ENCODE results near the gene BRCA2. TPM values are rescaled to one million over a fixed set of nuclear protein-coding genes. Genes with fewer than 3 reads are reported as not detected.

BRCA2 gene
- total RNA-seq, 1 experiment from 2014 or later, result 14.5 TPM

- no peaks in the 10 kb centered on the region for H3K27me3 ChIP-seq (ENCODE audit: insufficient read depth, low read depth)
- no peaks in the 10 kb centered on the region for H4K20me1 ChIP-seq (ENCODE audit: insufficient read depth)
- intact Hi-C loops (cut with micrococcal nuclease; ENCODE audit: unreplicated experiment), result no loop called here
- CTCF ChIA-PET, result no interaction called here
- H3K4me2 ChIP-seq, result no peak overlapping the region
- H3K9me2 ChIP-seq (ENCODE audit: insufficient read depth), result no peaks in the 10 kb centered on the region
- H3K27ac ChIP-seq, result no peak overlapping the region
- no peaks in the 10 kb centered on the region for H3K36me3 ChIP-seq (ENCODE audit: low read depth)
- H3F3A ChIP-seq (ENCODE audit: insufficient read depth, low read depth), result no peaks in the 10 kb centered on the region
- no peaks in the 10 kb centered on the region for H3K4me1 ChIP-seq (replicated peaks; ENCODE audit: insufficient read depth)
- TF ChIP-seq CTCF (conservative IDR thresholded peaks at IDR 0.05), result peak; percentile 29; the same call in 1 of the 2 replicates
- no peak for TF ChIP-seq EZH2 (IDR thresholded peaks at IDR 0.05; ENCODE audit: low read depth)
- BruUV-seq (replicated peaks), result no TSS peak
- H3K4me3 ChIP-seq, result no peak overlapping the region
- no peaks in the 10 kb centered on the region for H3K9me3 ChIP-seq (ENCODE audit: insufficient read depth, low read depth)
- no peaks in the 10 kb centered on the region for H3K79me2 ChIP-seq (ENCODE audit: low read depth)
- DNase-seq, result no peak
- no peak overlapping the region for H2AFZ ChIP-seq
- POLR2A ChIA-PET (ENCODE audit: unreplicated experiment), result no interaction called here
Observed at GRCh38 chr13:32443111-32443510, 127.8 kb downstream of the BRCA2 start.

GRCh38 chr13:32445461-32445860 is 130.2 kb downstream of the BRCA2 start:
- Histone ChIP-seq H3K9me2 (ENCODE audit: insufficient read depth) (no peaks in the 10 kb centered on the region; the same call in 1 of the 2 replicates), H3K79me2 (ENCODE audit: low read depth) (no peaks in the 10 kb centered on the region), H3F3A (ENCODE audit: insufficient read depth, low read depth) (no peaks in the 10 kb centered on the region), H3K27ac (no peak overlapping the region), H3K36me3 (ENCODE audit: low read depth) (no peaks in the 10 kb centered on the region), H3K9me3 (ENCODE audit: insufficient read depth, low read depth) (no peaks in the 10 kb centered on the region), H2AFZ (no peak overlapping the region), H4K20me1 (ENCODE audit: insufficient read depth) (no peaks in the 10 kb centered on the region), H3K4me2 (no peak overlapping the region), H3K4me3 (no peak overlapping the region), H3K27me3 (ENCODE audit: insufficient read depth, low read depth) (no peaks in the 10 kb centered on the region), H3K4me1 (replicated peaks; ENCODE audit: insufficient read depth) (no peaks in the 10 kb centered on the region)
- ChIA-PET CTCF (no interaction called here), POLR2A (ENCODE audit: unreplicated experiment) (no interaction called here)
- no TSS peak for BruUV-seq (replicated peaks)
- no peak for TF ChIP-seq EZH2 (IDR thresholded peaks at IDR 0.05; ENCODE audit: low read depth)
- no peak for TF ChIP-seq CTCF (conservative IDR thresholded peaks at IDR 0.05)
- intact Hi-C loops (cut with micrococcal nuclease; ENCODE audit: unreplicated experiment), result no loop called here
- no peak for DNase-seq

GRCh38 chr13:32446220-32446619 is 130.9 kb downstream of the BRCA2 start:
- no peaks in the 10 kb centered on the region for H3K36me3 ChIP-seq (ENCODE audit: low read depth)
- no peaks in the 10 kb centered on the region for H3K27me3 ChIP-seq (ENCODE audit: insufficient read depth, low read depth)
- no peak overlapping the region for H3K27ac ChIP-seq
- H3K4me3 ChIP-seq, result no peak overlapping the region
- TF ChIP-seq CTCF (conservative IDR thresholded peaks at IDR 0.05) (no peak), EZH2 (IDR thresholded peaks at IDR 0.05; ENCODE audit: low read depth) (no peak)
- H3K9me3 ChIP-seq (ENCODE audit: insufficient read depth, low read depth), result no peaks in the 10 kb centered on the region
- H4K20me1 ChIP-seq (ENCODE audit: insufficient read depth), result no peaks in the 10 kb centered on the region
- CTCF ChIA-PET, result no interaction called here
- no peaks in the 10 kb centered on the region for H3K4me1 ChIP-seq (replicated peaks; ENCODE audit: insufficient read depth)
- DNase-seq, result no peak
- H3K9me2 ChIP-seq (ENCODE audit: insufficient read depth), result no peaks in the 10 kb centered on the region; the same call in 1 of the 2 replicates
- no peaks in the 10 kb centered on the region for H3F3A ChIP-seq (ENCODE audit: insufficient read depth, low read depth)
- intact Hi-C loops (cut with micrococcal nuclease; ENCODE audit: unreplicated experiment), result no loop called here
- H3K4me2 ChIP-seq, result no peak overlapping the region
- POLR2A ChIA-PET (ENCODE audit: unreplicated experiment), result no interaction called here
- H3K79me2 ChIP-seq (ENCODE audit: low read depth), result no peaks in the 10 kb centered on the region
- no TSS peak for BruUV-seq (replicated peaks)
- H2AFZ ChIP-seq, result no peak overlapping the region
